Measurements from ENCODE around the gene ZNF124. TPM values are rescaled to one million over a fixed set of nuclear protein-coding genes. Genes with fewer than 3 reads are reported as not detected.

ZNF124 gene
- total RNA-seq, 4 donors from 2014 or later: 11.0 to 16.9 (median 14.5) TPM

DNA sequence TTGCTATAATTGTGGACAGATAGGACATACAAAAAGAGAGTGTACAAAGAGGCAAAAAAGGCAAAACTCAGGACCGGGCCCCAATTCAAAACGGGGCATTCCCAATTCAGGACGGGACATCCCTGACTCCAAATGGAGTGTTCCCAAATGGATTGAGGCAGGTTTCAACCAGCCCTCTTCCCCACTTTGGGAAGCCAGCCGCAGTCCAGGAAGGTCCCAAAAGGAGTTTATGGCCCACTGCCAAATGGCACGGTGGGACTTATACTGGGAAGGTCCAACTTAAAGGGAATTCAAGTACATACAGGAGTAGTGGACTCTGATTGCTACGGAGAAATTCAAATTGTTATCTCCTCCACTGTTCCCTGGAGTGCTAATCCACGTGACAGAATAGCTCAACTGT lies 64.1 kb downstream of the ZNF124 start:
- whole genome bisulfite sequencing, 2 donors: 82 to 89% methylated on average over 7 of the region's 7 CpGs
- H3K4me3 ChIP-seq (ENCODE audit: low read depth, poor library complexity, severe bottlenecking): no peak overlapping the region
- TF ChIP-seq, protein P1, sequence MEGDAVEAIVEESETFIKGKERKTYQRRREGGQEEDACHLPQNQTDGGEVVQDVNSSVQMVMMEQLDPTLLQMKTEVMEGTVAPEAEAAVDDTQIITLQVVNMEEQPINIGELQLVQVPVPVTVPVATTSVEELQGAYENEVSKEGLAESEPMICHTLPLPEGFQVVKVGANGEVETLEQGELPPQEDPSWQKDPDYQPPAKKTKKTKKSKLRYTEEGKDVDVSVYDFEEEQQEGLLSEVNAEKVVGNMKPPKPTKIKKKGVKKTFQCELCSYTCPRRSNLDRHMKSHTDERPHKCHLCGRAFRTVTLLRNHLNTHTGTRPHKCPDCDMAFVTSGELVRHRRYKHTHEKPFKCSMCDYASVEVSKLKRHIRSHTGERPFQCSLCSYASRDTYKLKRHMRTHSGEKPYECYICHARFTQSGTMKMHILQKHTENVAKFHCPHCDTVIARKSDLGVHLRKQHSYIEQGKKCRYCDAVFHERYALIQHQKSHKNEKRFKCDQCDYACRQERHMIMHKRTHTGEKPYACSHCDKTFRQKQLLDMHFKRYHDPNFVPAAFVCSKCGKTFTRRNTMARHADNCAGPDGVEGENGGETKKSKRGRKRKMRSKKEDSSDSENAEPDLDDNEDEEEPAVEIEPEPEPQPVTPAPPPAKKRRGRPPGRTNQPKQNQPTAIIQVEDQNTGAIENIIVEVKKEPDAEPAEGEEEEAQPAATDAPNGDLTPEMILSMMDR (IDR thresholded peaks at IDR 0.05): no peak
- TF ChIP-seq POLR2A (IDR thresholded peaks at IDR 0.05): no peak
- DNase-seq (ENCODE audit: low spot score in 2 of 2): no peak
- intact Hi-C loops (cut with DNase I; ENCODE audit: low total_unique reads): no loop called here

DNA sequence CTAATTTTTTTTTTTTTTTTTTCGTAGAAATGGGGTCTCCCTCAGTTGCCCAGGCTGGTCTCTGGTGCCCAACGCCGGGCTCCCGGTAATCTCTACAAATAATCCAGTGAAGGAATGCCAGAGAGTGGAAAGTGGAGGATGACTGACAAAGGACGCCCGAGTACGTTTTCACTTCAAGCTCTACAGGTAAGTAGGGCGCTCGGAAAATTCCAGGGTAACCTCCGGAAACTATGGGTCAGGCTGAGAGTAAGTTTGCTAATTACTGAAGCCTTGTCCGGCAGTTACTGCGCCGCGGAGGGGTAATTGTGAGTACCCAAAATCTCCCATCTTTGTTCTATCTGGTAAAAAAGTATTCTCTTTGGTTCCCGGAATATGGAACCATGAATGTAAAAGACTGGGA lies 65.9 kb downstream of the ZNF124 start:
- intact Hi-C loops (cut with DNase I; ENCODE audit: low total_unique reads): no loop called here
- H3K4me3 ChIP-seq (ENCODE audit: low read depth, poor library complexity, severe bottlenecking): no peak overlapping the region
- TF ChIP-seq, protein P1 (IDR thresholded peaks at IDR 0.05): no peak
- no peak for TF ChIP-seq POLR2A (IDR thresholded peaks at IDR 0.05)
- WGBS, 2 donors: 90 to 93% methylated on average over 15 of the region's 15 CpGs
- peak in 1 of 2 donors; percentile 52 for DNase-seq (ENCODE audit: low spot score in 2 of 2)

Small RNAs within 50 kb of the gene (microRNA-seq; reads per million reads assigned to microRNA genes)
- gene MIR3916 (ENCODE audit: borderline number of aligned reads in 1 of 2, borderline replicate concordance in 2 of 2): 0 reads per million in 2 donors

Other genes with a start within 250 kb of the ZNF124 start
- gene AHCTF1, start 240.1 kb downstream of the ZNF124 start, total RNA-seq: 10 to 100 TPM; 26.9 to 38.4 (median 29.5) TPM
- not detected for gene ZNF695, start 164.0 kb downstream of the ZNF124 start, total RNA-seq
- gene ZNF670, start 93.2 kb downstream of the ZNF124 start, total RNA-seq: 1 to 10 TPM; 2.0 to 3.8 (median 2.4) TPM
- gene ZNF669, start 67.7 kb downstream of the ZNF124 start, total RNA-seq: 1 to 10 TPM; 5.4 to 8.7 (median 7.0) TPM
- gene VN1R5, start 84.1 kb upstream of the ZNF124 start, total RNA-seq: not detected
- gene ZNF496, start 159.8 kb upstream of the ZNF124 start, total RNA-seq: 10 to 100 TPM; 16.3 to 32.7 (median 25.9) TPM
- gene NLRP3, start 244.2 kb upstream of the ZNF124 start, total RNA-seq: 1 to 10 TPM in 1 of 4 donors, under 1 TPM in 3; 0.13 to 1.2 (median 0.32) TPM

All from lower leg skin (tissue), 4 donors.